Measurements from ENCODE around the gene GAB2. TPM values are rescaled to one million over a fixed set of nuclear protein-coding genes. Genes with fewer than 3 reads are reported as not detected.
"Not testable (repeated sequence)": the region's sequence is repeated elsewhere in the genome, so short reads cannot be mapped to it uniquely, and the experiment has no call there.

The GAB2 gene
- total RNA-seq, 1 donor = 8.2 TPM

DNA sequence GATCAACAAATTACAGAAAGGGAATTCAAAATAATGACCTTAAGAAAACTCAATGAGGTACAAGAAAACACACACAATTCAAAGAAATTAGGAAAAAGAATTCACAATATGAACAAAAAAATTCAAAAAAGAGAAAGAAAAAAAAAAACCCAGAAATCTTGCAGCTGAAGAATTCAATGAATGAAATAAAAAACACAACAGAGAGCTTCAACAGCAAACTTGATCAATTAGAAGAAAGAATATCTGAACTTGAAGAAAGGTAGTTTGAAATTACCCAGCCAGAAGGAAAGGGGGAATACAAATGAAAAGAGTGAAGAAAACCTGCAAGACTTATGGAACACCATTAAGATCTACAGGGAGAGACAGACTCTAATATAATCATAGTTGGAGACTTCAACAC is 176.1 kb downstream of the GAB2 start:
- no peak overlapping the region for H3K4me3 ChIP-seq (ENCODE audit: low read depth, low read length)
- DNase-seq (ENCODE audit: low read depth) = no peak
- TF ChIP-seq, protein P1, sequence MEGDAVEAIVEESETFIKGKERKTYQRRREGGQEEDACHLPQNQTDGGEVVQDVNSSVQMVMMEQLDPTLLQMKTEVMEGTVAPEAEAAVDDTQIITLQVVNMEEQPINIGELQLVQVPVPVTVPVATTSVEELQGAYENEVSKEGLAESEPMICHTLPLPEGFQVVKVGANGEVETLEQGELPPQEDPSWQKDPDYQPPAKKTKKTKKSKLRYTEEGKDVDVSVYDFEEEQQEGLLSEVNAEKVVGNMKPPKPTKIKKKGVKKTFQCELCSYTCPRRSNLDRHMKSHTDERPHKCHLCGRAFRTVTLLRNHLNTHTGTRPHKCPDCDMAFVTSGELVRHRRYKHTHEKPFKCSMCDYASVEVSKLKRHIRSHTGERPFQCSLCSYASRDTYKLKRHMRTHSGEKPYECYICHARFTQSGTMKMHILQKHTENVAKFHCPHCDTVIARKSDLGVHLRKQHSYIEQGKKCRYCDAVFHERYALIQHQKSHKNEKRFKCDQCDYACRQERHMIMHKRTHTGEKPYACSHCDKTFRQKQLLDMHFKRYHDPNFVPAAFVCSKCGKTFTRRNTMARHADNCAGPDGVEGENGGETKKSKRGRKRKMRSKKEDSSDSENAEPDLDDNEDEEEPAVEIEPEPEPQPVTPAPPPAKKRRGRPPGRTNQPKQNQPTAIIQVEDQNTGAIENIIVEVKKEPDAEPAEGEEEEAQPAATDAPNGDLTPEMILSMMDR (IDR thresholded peaks at IDR 0.05; ENCODE audit: insufficient read depth, low read depth, low read length) = no peak

DNA sequence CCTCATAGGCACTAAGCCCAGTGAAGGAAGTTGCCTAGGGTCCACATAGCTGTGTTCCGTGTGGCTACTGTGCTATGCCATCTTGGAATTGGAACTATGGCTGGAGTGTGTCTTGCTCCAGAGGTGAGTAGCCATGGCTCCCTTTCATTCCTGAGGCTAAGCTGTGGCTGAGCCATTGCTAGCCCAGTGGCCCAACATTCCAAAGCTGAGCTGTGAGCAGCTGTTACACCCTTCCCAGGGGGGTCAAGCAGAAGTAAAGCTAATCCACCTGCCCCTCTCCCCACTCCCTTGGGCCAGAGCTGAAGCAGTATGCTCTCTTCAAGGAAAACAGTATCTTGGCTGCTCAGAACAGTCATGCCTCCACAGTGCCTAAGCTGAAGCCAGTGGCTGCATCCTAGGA is 177.8 kb downstream of the GAB2 start:
- DNase-seq (ENCODE audit: low read depth) = no peak
- TF ChIP-seq, protein P1 (IDR thresholded peaks at IDR 0.05; ENCODE audit: insufficient read depth, low read depth, low read length) = no peak
- no peak overlapping the region for H3K4me3 ChIP-seq (ENCODE audit: low read depth, low read length)

DNA sequence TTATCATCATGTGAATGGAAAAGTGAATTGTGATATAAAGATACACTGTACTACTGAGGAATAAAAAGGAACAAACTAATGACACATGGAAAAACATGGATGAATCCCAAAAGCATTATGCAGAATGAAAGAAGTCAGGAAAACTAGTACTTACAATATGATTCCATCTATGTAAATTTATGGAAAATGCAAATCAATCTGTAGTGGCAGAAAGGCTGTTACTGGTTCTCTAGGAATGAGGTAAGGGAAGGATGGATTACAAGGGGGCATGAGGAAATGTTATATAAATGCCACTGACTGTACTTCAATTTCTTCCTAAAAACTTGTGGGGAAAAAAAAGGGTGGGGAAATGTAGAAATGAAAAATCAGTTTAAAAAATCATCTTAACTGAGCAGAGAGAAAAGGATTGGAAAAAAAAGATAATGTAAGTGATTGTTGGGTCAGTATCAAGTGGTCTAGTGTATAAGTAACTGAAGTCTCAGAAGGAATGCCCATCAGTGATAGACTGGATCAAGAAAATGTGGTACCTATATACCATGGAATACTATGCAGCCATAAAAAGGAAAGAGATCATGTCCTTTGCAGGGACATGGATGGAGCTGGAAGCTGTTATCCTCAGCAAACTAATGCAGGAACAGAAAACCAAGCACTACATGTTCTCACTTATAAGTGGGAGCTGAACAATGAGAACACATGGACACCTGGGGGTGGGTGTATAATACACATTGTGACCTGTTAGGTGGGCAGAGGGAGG is 180.2 kb downstream of the GAB2 start:
- no peak for DNase-seq (ENCODE audit: low read depth)
- TF ChIP-seq, protein P1 (IDR thresholded peaks at IDR 0.05; ENCODE audit: insufficient read depth, low read depth, low read length) = no peak
- H3K4me3 ChIP-seq (ENCODE audit: low read depth, low read length) = no peak overlapping the region

- H3K4me3 ChIP-seq (ENCODE audit: low read depth, low read length) = no peak overlapping the region
- TF ChIP-seq, protein P1 (IDR thresholded peaks at IDR 0.05; ENCODE audit: insufficient read depth, low read depth, low read length) = no peak
- no peak for DNase-seq (ENCODE audit: low read depth)
Measured at GRCh38 chr11:78234006-78234405, 183.6 kb downstream of the GAB2 start.

DNA sequence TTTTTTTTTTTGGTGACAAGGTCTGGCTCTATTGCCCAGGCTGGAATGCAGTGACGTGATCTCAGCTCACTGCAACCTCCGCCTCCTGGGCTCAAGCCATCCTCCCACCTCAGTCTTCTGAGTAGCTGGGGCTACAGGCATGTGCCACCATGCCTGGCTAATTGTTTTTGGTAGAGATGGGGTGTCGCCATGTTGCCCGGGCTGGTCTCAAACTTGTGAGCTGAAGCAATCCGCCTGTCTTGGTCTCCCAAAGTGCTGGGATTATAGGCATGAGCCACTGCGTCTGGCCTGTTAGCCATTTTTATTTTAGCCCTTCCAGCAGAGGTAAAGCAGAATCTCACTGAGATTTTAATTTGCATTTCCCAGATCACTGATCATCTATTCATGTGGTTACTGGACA is 184.6 kb downstream of the GAB2 start:
- not testable (repeated sequence) for DNase-seq (ENCODE audit: low read depth); H3K4me3 ChIP-seq (ENCODE audit: low read depth, low read length)

DNA sequence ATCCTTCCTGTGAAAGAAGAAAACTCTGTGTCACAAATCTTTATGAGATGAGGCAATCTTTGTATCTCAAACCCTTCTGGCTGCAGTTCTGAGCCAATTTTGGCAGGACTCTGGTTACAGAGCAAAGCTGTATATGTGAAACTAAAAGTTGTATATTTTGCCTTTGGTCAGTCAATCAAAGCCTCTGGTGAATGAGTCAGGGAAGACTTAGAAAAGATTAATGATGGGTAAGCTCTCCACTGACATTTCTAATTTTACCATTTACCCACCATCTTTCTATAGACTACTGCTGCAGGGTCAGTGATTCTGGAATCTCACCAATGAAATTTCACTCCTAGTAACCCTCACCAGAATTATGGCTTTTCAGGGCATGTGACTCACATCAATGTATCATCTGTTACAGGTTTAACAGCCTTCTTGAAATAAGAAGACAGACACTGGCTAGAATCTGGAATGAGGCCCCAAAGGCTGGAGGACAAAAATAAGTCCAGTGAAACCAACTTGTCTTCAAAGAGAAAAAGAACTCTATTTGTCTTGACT is 185.6 kb downstream of the GAB2 start:
- peak; percentile 77 for DNase-seq (ENCODE audit: low read depth)

DNA sequence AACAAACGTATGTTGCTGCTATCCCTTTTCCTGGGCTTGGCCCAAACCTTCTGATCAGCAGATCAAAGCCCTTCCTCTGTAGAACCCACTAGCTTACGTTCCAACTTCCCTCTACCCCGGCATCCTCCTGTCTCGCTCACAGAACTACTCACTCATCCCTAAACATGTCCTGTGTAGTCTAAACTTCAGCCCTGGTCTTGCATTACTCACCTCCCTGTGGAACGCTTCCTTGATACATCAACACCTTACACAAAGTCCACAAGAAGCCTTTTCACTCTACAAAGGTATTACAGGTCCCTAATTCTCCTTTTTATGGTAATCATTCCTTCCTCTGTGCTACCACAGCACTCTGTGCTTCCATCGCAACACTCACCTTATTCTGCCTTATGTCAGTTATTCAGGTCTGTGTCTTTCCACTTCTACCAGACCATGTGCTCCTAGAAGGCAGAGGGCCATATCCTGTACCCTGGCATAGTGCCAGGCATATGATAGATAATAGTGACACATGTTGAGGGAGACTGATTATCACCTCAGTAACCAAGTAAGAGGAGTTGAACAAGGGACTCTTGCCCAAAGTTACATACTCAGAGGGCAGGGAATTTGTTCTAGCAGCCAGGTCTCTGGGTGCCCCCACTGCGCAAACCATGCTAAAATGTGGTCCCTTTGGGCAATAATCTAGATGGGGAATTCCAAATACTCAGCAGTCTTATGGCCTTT is 187.3 kb downstream of the GAB2 start:
- no peak for DNase-seq (ENCODE audit: low read depth)
- TF ChIP-seq, protein P1 (IDR thresholded peaks at IDR 0.05; ENCODE audit: insufficient read depth, low read depth, low read length) = no peak

More for the DNA sequence above, 185.6 kb downstream of the GAB2 start:
- H3K4me3 ChIP-seq (ENCODE audit: low read depth, low read length) = no peak overlapping the region
- TF ChIP-seq, protein P1 (IDR thresholded peaks at IDR 0.05; ENCODE audit: insufficient read depth, low read depth, low read length) = no peak

More for the DNA sequence above, 187.3 kb downstream of the GAB2 start:
- no peak overlapping the region for H3K4me3 ChIP-seq (ENCODE audit: low read depth, low read length)

All from fibroblast of villous mesenchyme (primary cell).